ENCODE data around the gene TBP. TPM values are rescaled to one million over a fixed set of nuclear protein-coding genes. Genes with fewer than 3 reads are reported as not detected.
A peak's percentile ranks its signal among the peaks of the same experiment; 100 is the strongest.

Gene TBP
- total and polyA plus RNA-seq, 2 of the 13 experiments (the other 11 are each of a cell fraction or from before 2014, with no cell fraction given): 21.7 to 28.1 TPM

DNA sequence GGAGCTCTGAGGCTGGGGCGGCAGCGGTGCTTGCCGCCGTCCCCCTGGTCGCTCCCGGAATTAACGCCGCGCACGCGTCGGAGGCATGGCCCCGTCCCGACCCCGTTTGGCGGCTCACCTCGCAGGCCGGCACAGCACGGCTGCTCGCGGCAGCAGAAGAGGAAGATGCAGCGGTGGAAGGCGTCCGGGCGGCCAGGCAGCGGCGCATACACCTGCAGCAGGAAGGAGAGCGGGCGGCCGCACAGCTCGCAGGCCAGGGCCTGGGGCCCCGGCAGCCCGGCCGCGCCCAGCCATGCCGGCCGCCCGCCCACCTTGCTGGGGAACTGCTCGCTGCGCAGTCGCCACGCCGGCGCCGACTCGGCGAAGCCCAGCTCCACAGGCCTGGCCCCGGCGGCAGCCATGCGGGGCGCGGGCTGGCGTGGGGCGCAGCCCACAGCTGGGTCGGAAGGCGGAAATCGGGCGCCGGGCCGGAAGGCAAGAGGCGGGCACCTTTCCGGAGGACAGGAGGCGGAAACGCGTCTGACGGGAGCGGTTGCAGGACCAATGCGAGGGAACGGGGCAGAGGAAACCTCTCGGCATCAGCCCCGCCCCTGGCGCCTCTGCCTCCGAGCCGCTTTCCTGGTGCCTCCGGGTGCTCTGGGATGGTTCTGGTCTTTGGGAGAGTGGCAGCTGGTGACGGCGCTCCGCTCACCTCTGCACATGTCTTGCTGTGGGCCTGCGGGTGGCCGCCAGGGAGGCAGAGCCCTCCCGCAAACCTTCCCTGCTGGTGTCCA lies 30.2 kb downstream of the TBP start, which contains the start of gene PDCD2 (continued):
- TF ChIP-seq, protein P1, sequence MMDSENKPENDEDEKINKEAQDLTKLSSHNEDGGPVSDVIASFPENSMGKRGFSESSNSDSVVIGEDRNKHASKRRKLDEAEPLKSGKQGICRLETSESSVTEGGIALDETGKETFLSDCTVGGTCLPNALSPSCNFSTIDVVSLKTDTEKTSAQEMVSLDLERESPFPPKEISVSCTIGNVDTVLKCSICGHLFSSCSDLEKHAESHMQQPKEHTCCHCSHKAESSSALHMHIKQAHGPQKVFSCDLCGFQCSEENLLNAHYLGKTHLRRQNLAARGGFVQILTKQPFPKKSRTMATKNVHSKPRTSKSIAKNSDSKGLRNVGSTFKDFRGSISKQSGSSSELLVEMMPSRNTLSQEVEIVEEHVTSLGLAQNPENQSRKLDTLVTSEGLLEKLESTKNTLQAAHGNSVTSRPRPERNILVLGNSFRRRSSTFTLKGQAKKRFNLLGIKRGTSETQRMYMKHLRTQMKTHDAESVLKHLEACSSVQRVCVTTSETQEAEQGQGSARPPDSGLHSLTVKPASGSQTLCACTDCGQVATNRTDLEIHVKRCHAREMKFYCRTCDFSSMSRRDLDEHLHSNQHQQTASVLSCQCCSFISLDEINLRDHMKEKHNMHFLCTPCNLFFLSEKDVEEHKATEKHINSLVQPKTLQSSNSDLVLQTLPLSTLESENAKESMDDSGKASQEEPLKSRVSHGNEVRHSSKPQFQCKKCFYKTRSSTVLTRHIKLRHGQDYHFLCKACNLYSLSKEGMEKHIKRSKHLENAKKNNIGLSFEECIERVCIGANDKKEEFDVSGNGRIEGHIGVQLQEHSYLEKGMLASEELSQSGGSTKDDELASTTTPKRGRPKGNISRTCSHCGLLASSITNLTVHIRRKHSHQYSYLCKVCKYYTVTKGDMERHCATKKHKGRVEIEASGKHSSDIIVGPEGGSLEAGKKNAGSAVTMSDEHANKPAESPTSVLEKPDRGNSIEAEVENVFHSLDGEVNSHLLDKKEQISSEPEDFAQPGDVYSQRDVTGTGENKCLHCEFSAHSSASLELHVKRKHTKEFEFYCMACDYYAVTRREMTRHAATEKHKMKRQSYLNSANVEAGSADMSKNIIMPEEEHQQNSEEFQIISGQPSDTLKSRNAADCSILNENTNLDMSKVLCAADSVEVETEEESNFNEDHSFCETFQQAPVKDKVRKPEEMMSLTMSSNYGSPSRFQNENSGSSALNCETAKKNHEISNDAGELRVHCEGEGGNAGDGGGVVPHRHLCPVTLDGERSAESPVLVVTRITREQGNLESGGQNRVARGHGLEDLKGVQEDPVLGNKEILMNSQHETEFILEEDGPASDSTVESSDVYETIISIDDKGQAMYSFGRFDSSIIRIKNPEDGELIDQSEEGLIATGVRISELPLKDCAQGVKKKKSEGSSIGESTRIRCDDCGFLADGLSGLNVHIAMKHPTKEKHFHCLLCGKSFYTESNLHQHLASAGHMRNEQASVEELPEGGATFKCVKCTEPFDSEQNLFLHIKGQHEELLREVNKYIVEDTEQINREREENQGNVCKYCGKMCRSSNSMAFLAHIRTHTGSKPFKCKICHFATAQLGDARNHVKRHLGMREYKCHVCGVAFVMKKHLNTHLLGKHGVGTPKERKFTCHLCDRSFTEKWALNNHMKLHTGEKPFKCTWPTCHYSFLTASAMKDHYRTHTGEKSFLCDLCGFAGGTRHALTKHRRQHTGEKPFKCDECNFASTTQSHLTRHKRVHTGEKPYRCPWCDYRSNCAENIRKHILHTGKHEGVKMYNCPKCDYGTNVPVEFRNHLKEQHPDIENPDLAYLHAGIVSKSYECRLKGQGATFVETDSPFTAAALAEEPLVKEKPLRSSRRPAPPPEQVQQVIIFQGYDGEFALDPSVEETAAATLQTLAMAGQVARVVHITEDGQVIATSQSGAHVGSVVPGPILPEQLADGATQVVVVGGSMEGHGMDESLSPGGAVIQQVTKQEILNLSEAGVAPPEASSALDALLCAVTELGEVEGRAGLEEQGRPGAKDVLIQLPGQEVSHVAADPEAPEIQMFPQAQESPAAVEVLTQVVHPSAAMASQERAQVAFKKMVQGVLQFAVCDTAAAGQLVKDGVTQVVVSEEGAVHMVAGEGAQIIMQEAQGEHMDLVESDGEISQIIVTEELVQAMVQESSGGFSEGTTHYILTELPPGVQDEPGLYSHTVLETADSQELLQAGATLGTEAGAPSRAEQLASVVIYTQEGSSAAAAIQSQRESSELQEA (CRISPR knock-in tag; IDR thresholded peaks at IDR 0.05; ENCODE audit: not compliant biosample characterization): no peak
- TF ChIP-seq ZNF781 (CRISPR knock-in tag; IDR thresholded peaks at IDR 0.05; ENCODE audit: borderline replicate concordance, not compliant biosample characterization) (no peak), ZNF44 (CRISPR knock-in tag; IDR thresholded peaks at IDR 0.05) (no peak; the same call in 1 of the 2 replicates), MYC (CRISPR knock-in tag; IDR thresholded peaks at IDR 0.05; ENCODE audit: borderline replicate concordance) (peak; percentile 92), ZNF569 (CRISPR knock-in tag; IDR thresholded peaks at IDR 0.05; ENCODE audit: borderline replicate concordance) (no peak), ZNF333 (CRISPR knock-in tag; IDR thresholded peaks at IDR 0.05; ENCODE audit: borderline replicate concordance) (no peak), KDM1A (CRISPR knock-in tag; IDR thresholded peaks at IDR 0.05) (no peak), ZNF780A (CRISPR knock-in tag; IDR thresholded peaks at IDR 0.05) (no peak), STAT5B (CRISPR knock-in tag; IDR thresholded peaks at IDR 0.05) (no peak)
- TF ChIP-seq, protein P2, sequence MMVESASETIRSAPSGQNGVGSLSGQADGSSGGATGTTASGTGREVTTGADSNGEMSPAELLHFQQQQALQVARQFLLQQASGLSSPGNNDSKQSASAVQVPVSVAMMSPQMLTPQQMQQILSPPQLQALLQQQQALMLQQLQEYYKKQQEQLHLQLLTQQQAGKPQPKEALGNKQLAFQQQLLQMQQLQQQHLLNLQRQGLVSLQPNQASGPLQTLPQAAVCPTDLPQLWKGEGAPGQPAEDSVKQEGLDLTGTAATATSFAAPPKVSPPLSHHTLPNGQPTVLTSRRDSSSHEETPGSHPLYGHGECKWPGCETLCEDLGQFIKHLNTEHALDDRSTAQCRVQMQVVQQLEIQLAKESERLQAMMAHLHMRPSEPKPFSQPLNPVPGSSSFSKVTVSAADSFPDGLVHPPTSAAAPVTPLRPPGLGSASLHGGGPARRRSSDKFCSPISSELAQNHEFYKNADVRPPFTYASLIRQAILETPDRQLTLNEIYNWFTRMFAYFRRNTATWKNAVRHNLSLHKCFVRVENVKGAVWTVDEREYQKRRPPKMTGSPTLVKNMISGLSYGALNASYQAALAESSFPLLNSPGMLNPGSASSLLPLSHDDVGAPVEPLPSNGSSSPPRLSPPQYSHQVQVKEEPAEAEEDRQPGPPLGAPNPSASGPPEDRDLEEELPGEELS (CRISPR knock-in tag; IDR thresholded peaks at IDR 0.05): no peak
- TF ChIP-seq, protein P3, sequence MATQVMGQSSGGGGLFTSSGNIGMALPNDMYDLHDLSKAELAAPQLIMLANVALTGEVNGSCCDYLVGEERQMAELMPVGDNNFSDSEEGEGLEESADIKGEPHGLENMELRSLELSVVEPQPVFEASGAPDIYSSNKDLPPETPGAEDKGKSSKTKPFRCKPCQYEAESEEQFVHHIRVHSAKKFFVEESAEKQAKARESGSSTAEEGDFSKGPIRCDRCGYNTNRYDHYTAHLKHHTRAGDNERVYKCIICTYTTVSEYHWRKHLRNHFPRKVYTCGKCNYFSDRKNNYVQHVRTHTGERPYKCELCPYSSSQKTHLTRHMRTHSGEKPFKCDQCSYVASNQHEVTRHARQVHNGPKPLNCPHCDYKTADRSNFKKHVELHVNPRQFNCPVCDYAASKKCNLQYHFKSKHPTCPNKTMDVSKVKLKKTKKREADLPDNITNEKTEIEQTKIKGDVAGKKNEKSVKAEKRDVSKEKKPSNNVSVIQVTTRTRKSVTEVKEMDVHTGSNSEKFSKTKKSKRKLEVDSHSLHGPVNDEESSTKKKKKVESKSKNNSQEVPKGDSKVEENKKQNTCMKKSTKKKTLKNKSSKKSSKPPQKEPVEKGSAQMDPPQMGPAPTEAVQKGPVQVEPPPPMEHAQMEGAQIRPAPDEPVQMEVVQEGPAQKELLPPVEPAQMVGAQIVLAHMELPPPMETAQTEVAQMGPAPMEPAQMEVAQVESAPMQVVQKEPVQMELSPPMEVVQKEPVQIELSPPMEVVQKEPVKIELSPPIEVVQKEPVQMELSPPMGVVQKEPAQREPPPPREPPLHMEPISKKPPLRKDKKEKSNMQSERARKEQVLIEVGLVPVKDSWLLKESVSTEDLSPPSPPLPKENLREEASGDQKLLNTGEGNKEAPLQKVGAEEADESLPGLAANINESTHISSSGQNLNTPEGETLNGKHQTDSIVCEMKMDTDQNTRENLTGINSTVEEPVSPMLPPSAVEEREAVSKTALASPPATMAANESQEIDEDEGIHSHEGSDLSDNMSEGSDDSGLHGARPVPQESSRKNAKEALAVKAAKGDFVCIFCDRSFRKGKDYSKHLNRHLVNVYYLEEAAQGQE (IDR thresholded peaks at IDR 0.05; ENCODE audit: borderline replicate concordance in 1 of 2, low read depth in 1 of 2, low read length in 2 of 2): peak in 1 of 2 experiments; percentile 32; a peak in 1 of 4 replicates
- TF ChIP-seq, protein P4, sequence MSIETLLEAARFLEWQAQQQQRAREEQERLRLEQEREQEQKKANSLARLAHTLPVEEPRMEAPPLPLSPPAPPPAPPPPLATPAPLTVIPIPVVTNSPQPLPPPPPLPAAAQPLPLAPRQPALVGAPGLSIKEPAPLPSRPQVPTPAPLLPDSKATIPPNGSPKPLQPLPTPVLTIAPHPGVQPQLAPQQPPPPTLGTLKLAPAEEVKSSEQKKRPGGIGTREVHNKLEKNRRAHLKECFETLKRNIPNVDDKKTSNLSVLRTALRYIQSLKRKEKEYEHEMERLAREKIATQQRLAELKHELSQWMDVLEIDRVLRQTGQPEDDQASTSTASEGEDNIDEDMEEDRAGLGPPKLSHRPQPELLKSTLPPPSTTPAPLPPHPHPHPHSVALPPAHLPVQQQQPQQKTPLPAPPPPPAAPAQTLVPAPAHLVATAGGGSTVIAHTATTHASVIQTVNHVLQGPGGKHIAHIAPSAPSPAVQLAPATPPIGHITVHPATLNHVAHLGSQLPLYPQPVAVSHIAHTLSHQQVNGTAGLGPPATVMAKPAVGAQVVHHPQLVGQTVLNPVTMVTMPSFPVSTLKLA (IDR thresholded peaks at IDR 0.05): no peak

Measured in HepG2 (cell line).